GM20000 (cell line): ENCODE results near the gene SDCCAG8.
A peak's percentile ranks its signal among the peaks of the same experiment; 100 is the strongest.

Experiments
- DNase-seq: peaks from one replicate; pipeline ENCODE4 v3.0.0; 2012; ENCODE audit warnings: low spot score
- TF ChIP-seq, protein P1 (sequence below): IDR thresholded peaks from 2 replicates; pipeline ENCODE4 v1.5.1; 2012; ENCODE audit warnings: mild to moderate bottlenecking, control low read depth; ENCODE audit errors: extremely low read depth, missing control alignments

SDCCAG8 gene

DNA sequence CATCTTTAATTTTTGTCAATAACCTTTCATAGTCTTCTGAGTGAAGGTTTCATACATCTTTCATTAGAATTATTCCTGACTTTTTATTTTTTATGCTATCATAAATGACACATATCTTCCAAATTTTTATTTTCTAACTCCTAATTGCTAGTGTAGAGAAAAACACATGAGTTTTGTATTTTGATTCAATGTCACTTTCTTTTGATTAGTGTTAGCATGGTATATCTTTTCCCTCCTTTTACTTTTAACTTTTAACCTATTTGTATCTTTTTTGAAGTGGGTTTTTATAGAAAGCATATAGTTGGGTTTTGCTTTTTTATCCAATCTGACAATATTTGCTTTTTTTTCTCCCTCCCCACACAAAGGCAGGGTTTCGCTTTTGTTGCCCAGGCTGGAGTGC lies 43.2 kb downstream of the SDCCAG8 start:
- DNase-seq = no peak
- TF ChIP-seq, protein P1, sequence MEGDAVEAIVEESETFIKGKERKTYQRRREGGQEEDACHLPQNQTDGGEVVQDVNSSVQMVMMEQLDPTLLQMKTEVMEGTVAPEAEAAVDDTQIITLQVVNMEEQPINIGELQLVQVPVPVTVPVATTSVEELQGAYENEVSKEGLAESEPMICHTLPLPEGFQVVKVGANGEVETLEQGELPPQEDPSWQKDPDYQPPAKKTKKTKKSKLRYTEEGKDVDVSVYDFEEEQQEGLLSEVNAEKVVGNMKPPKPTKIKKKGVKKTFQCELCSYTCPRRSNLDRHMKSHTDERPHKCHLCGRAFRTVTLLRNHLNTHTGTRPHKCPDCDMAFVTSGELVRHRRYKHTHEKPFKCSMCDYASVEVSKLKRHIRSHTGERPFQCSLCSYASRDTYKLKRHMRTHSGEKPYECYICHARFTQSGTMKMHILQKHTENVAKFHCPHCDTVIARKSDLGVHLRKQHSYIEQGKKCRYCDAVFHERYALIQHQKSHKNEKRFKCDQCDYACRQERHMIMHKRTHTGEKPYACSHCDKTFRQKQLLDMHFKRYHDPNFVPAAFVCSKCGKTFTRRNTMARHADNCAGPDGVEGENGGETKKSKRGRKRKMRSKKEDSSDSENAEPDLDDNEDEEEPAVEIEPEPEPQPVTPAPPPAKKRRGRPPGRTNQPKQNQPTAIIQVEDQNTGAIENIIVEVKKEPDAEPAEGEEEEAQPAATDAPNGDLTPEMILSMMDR = no peak

DNA sequence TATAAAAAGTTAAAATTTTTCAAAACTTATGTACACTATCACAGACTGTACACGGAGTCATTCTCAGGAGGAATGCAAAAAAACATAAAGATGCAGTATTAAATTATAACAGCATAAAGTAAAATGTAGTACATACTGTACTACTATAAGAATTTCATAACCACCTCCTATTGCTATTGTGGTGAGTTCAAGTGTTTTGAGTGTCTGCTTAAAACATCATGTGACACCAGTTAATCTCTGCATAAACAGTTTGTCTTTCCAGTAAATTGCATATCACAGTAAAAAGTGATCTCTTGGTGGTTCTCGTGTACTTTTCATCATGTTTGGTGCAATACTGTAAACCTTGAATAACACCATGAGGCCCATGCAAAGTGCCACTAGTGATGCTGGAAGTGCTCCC lies 45.2 kb downstream of the SDCCAG8 start:
- TF ChIP-seq, protein P1 = no peak
- DNase-seq = no peak

DNA sequence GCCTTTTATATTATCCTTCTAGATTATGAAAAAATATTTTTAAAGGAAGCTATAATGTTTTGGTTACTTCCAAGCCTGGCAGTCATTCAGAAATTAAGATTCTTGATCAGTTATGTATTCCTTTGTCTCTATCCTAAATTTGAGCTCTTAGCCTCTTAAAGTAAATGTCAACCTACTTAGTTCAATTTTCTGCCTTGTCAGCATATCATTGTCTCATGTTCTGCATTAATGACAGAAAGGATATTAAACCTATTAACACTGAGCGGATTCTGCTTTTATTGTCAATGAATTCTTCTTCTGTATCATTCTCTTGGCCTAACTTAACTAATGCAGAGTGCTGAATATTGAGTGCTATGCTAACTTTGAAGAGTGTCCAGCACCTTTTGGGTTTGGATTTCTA lies 56.0 kb downstream of the SDCCAG8 start:
- DNase-seq = no peak
- TF ChIP-seq, protein P1 = no peak

DNA sequence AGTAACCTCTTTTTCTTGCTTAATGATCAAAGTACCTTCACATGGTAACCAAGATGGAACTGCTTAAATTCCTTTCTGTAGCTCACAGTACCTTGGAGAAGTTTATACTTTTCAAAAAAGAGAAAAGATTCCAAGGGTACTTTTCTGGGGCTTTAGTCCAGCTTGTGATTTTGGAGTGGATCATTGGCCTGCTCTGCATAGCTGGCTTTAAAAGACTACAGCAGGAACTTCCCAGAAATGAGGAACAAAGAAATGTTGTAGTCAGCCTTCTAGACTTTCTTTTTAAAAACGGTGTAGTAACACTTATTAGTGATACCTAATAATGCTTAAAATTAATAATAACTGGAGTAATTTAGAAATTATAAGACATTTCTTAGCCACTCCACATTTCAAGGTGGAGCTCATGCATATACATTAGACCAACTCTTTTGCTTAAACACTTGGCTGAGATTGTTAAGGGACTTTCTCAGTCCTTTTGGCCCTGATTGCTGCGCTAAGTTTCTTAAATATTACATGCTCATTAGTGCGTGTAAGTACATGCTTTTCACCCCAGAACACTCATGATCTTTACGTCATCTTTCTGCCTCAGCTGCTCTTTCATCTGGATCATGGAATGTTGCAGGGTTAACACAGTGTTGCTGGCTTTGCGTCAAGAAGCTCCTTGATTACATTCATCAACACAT lies 57.3 kb downstream of the SDCCAG8 start:
- TF ChIP-seq, protein P1 = no peak
- DNase-seq = peak; percentile 19

DNA sequence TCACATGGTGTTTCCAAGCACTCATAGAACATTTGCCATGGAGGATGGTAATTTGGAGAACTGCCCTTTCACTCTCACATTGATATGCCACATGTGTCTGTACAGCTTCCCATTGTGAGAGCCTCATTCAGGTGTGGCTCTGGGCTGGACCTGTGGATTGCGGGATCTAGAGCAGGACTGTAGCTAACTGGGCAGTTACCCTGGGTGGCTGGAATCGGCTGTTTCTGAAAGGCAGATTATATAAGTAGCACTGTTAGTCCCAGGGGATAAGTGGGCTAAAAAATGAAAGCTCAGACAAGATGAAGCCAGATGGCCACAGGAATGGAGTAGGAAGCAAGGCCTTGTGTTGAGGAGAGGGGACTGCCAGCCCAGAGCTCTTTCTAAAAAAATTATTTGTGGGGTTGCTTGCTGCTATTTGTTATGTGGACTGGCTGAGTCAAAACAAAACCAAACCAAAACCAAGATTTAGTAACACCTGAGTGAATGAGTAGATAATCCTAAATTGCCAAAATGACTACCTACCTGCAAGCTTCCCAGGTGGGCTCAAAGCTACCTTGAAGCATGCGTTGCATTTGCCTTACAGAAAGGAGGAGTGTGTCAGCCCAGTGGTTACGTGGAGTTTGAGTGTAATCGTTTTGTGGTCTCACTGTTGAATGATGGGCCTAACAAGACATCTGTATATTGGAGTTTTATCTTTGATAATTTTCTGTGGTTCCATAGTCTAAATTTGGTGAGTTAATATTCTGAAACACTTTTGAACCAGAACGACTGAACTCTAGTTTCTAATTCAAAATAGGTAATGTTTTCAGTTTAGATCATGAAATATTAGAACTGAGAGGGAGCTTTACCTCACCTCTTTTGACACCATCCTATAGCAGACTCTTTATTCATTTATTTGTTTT lies 58.0 kb downstream of the SDCCAG8 start:
- TF ChIP-seq, protein P1 = no peak
- peak; percentile 56 for DNase-seq

DNA sequence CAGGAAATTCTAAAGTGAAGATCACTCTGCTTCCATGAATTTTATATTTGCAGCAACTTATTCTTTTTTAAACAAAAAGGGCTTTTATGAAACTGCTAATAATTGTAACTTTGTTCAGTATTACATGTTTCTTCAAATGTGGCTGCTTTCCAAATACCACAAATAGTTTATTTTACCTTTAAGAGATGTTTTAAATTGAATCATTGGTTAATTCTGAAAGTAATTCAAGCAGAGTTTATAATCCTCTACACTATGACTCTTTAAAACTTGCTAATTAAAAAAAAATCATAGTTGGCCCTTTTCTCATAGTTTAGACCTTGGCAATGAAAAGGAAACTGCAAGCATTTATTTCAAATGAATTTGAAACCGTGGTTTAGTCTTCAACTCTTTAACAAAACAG lies 59.6 kb downstream of the SDCCAG8 start:
- DNase-seq = no peak
- TF ChIP-seq, protein P1 = no peak

DNA sequence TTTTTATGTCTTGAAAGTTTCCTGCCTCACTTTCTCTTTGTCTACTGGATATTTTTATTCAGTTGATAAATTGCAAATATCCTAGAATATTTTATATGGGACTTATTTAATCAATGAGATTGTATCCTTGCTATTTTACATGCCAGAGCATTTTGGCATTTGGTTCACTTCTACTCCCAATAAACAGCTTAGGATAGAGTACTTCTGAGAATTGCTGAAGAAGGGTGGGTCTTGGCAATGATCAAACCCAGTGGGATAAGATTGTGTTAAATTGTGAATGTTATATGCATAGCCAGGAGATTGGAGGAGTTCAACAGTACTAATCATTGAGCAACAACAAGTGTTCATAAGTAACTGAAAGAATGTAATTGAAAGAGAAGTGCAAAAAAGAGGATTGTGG lies 60.1 kb downstream of the SDCCAG8 start:
- no peak for DNase-seq
- TF ChIP-seq, protein P1 = no peak
